ENCODE measurements around the gene CMTM3. TPM values are rescaled to one million over a fixed set of nuclear protein-coding genes. Genes with fewer than 3 reads are reported as not detected.
A peak's percentile ranks its signal among the peaks of the same experiment; 100 is the strongest.

Gene CMTM3
- total and polyA plus RNA-seq, 9 of the 15 experiments (the other 6 are each of a cell fraction or from before 2014, with no cell fraction given) = 4.6 to 33.4 (median 17.5) TPM

- TF ChIP-seq ZNF696 (CRISPR knock-in tag; conservative IDR thresholded peaks at IDR 0.05) = no peak
- no peak for TF ChIP-seq SIRT6 (IDR thresholded peaks at IDR 0.05; ENCODE audit: low read depth, low read length)
- TF ChIP-seq ERF (CRISPR knock-in tag; IDR thresholded peaks at IDR 0.05) = 0 out of 2 replicates have a peak, but pooled peaks have one; percentile 65
- TF ChIP-seq RFX1 (IDR thresholded peaks at IDR 0.05) = no peak
- no peak for TF ChIP-seq XRCC3 (IDR thresholded peaks at IDR 0.05)
- TF ChIP-seq MAZ (CRISPR knock-in tag; conservative IDR thresholded peaks at IDR 0.05 in 1 of 2, IDR thresholded peaks at IDR 0.05 in 1 of 2) = no peak; a peak in 1 of 4 replicates
- peak; percentile 59; the same call in 1 of the 2 replicates for TF ChIP-seq ZFP91 (CRISPR knock-in tag; IDR thresholded peaks at IDR 0.05)
- no peak for TF ChIP-seq RAD51 (IDR thresholded peaks at IDR 0.05; ENCODE audit: borderline replicate concordance, low read depth)
- peak; percentile 27 for TF ChIP-seq POLR2B (IDR thresholded peaks at IDR 0.05; ENCODE audit: low read depth, partially characterized antibody)
- peak in 1 of 2 experiments; percentile 55; a peak in 1 of 4 replicates for TF ChIP-seq ZNF639 (CRISPR knock-in tag; conservative IDR thresholded peaks at IDR 0.05 in 1 of 2, IDR thresholded peaks at IDR 0.05 in 1 of 2)
- peak; percentile 95 for TF ChIP-seq ZNF311 (CRISPR knock-in tag; IDR thresholded peaks at IDR 0.05)
- TF ChIP-seq ATF6 (CRISPR knock-in tag; IDR thresholded peaks at IDR 0.05) = no peak
- TF ChIP-seq PHB (CRISPR knock-in tag; IDR thresholded peaks at IDR 0.05) = no peak
- no peak for TF ChIP-seq MIER1 (IDR thresholded peaks at IDR 0.05; ENCODE audit: low read depth)
- TF ChIP-seq ATF1 (CRISPR knock-in tag; IDR thresholded peaks at IDR 0.05) = no peak
- TF ChIP-seq ATF1 (tag; IDR thresholded peaks at IDR 0.05) = peak; percentile 38; the same call in 1 of the 2 replicates
- no peak for TF ChIP-seq PHB2 (IDR thresholded peaks at IDR 0.05; ENCODE audit: low read depth)
- TF ChIP-seq TBP (optimal IDR thresholded peaks at IDR 0.05; ENCODE audit: low read depth, low read length) = no peak
These were observed 748 bp upstream of the CMTM3 start (continued) for GRCh38 chr16:66603537-66604375.
